ENCODE measurements around the gene TRABD2A. TPM values are rescaled to one million over a fixed set of nuclear protein-coding genes. Genes with fewer than 3 reads are reported as not detected.

TRABD2A gene
- total RNA-seq, 5 donors from 2014 or later (not counting 1 experiment from before 2014, with no cell fraction given), result 77.3 to 219 (median 106) TPM

GRCh38 chr2:84905181-84906107, 24.6 kb upstream of the TRABD2A start, which contains the start of gene TMSB10:
TSS of gene TMSB10 (plus strand) at chr2:84905656.
- CTCF ChIA-PET, result interaction anchor here (0.8 to 3.1 kb wide), 5 partner anchors 20 to 31 kb away, joined by 4 to 50 read pairs (median 4); no protein-coding TSS in a partner anchor

GRCh38 chr2:84904717-84905174, 23.9 kb upstream of the TRABD2A start:
- peak in 12 of 35 experiments; percentile 12 to 55 (median 33) for DNase-seq
- H3K4me1 Mint-ChIP-seq, result peaks cover 48 to 64% (median 59%) of the 10 kb centered on the region in 3 donors

More at GRCh38 chr2:84905181-84906107, 24.6 kb upstream of the TRABD2A start, which contains the start of gene TMSB10:
- Mint-ChIP-seq H3K9me3 (peaks cover 7 to 18% (median 7%) of the 10 kb centered on the region in 3 donors), H3K36me3 (peaks cover 16% of the 10 kb centered on the region), H3K4me1 (peaks cover 52 to 62% (median 53%) of the 10 kb centered on the region in 3 donors), H3K4me3 (peak within 1 kb of the TSS; percentile 94 to 96 (median 96)), H3K27ac (peak within 1 kb of the TSS; percentile 94 to 95), H3K27me3 (no peaks in the 10 kb centered on the region)
- ATAC-seq (replicated peaks in 1 of 4), result peak; percentile 71 to 82 (median 72)
- peaks cover 0 to 6% of the 10 kb centered on the region in 2 donors for H3K36me3 ChIP-seq (ENCODE audit: control insufficient read depth in 2 of 2, extremely low read depth in 1 of 2, insufficient read depth in 1 of 2, low read length in 1 of 2)
- no peaks in the 10 kb centered on the region for H3K9me3 ChIP-seq
- peak; percentile 77 to 93 (median 88) for DNase-seq
- peak within 1 kb of the TSS; percentile 76 for H3K27ac ChIP-seq (ENCODE audit: low read length)
- WGBS (ENCODE audit: insufficient coverage), result under 1% methylated on average over 80 of the region's 94 CpGs
- H3K4me1 ChIP-seq (ENCODE audit: control insufficient read depth in 1 of 2, extremely low read depth in 1 of 2, insufficient read depth in 2 of 2, low read length in 2 of 2), result peaks cover 26 to 38% of the 10 kb centered on the region in 2 experiments
- POLR2A ChIA-PET, result interaction anchor here (0.7 to 2.3 kb wide), 11 partner anchors 11 to 64 kb away, joined by 3 to 9 read pairs (median 3); partner anchors contain the start of gene TRABD2A (in 1 of the 2)
- H3K4me3 ChIP-seq (ENCODE audit: control insufficient read depth in 1 of 2, extremely low read depth in 1 of 2, low read length in 1 of 2), result peak within 1 kb of the TSS; percentile 88 to 96
- no peaks in the 10 kb centered on the region for H3K27me3 ChIP-seq (replicated peaks in 1 of 2; ENCODE audit: control insufficient read depth in 2 of 2, extremely low read depth in 1 of 2, insufficient read depth in 2 of 2, low read length in 1 of 2)

GRCh38 chr2:84904151-84904550, 23.3 kb upstream of the TRABD2A start:
- WGBS (ENCODE audit: insufficient coverage), result 89% methylated on average over 5 of the region's 9 CpGs
- no peaks in the 10 kb centered on the region for H3K27me3 ChIP-seq (replicated peaks in 1 of 2; ENCODE audit: control insufficient read depth in 2 of 2, extremely low read depth in 1 of 2, insufficient read depth in 2 of 2, low read length in 1 of 2)
- H3K27ac Mint-ChIP-seq, result peak overlapping the region; percentile 93 to 94
- ChIA-PET POLR2A (interaction anchor here (0.6 to 2.2 kb wide), 6 partner anchors 24 to 370 kb away, joined by 3 to 6 read pairs (median 3); no protein-coding TSS in a partner anchor), CTCF (interaction anchor here (0.6 to 1.6 kb wide), 5 partner anchors 20 to 415 kb away, joined by 3 to 5 read pairs (median 4); no protein-coding TSS in a partner anchor)
- H3K36me3 Mint-ChIP-seq, result peaks cover 16% of the 10 kb centered on the region
- H3K4me3 Mint-ChIP-seq, result peak overlapping the region; percentile 91 to 96 (median 94)
- H3K27ac ChIP-seq (ENCODE audit: low read length), result no peak overlapping the region
- peaks cover 46 to 64% (median 61%) of the 10 kb centered on the region in 3 donors for H3K4me1 Mint-ChIP-seq
- ATAC-seq (replicated peaks in 1 of 4) (no peak), DNase-seq (no peak)
- H3K36me3 ChIP-seq (ENCODE audit: control insufficient read depth in 2 of 2, extremely low read depth in 1 of 2, insufficient read depth in 1 of 2, low read length in 1 of 2), result peaks cover 0 to 6% of the 10 kb centered on the region in 2 donors
- peak overlapping the region in 1 of 2 donors; percentile 88 for H3K4me3 ChIP-seq (ENCODE audit: control insufficient read depth in 1 of 2, extremely low read depth in 1 of 2, low read length in 1 of 2)
- no peaks in the 10 kb centered on the region for H3K27me3 Mint-ChIP-seq
- H3K9me3 Mint-ChIP-seq, result peaks cover 3 to 6% (median 4%) of the 10 kb centered on the region in 3 donors
- H3K4me1 ChIP-seq (ENCODE audit: control insufficient read depth in 1 of 2, extremely low read depth in 1 of 2, insufficient read depth in 2 of 2, low read length in 2 of 2), result peaks cover 23 to 37% of the 10 kb centered on the region in 2 experiments
- H3K9me3 ChIP-seq, result no peaks in the 10 kb centered on the region

More at GRCh38 chr2:84904717-84905174, 23.9 kb upstream of the TRABD2A start:
- H3K4me1 ChIP-seq (ENCODE audit: control insufficient read depth in 1 of 2, extremely low read depth in 1 of 2, insufficient read depth in 2 of 2, low read length in 2 of 2), result peaks cover 26 to 38% of the 10 kb centered on the region in 2 experiments
- ChIA-PET CTCF (interaction anchor here (0.6 to 1.6 kb wide), 3 partner anchors 19 to 22 kb away, joined by 3 to 4 read pairs (median 4); no protein-coding TSS in a partner anchor), POLR2A (interaction anchor here (0.6 to 2.2 kb wide), 5 partner anchors 16 to 370 kb away, joined by 3 to 9 read pairs (median 3); no protein-coding TSS in a partner anchor)
- H3K36me3 Mint-ChIP-seq, result peaks cover 16% of the 10 kb centered on the region
- peak overlapping the region; percentile 88 to 89 for H3K4me3 ChIP-seq (ENCODE audit: control insufficient read depth in 1 of 2, extremely low read depth in 1 of 2, low read length in 1 of 2)
- H3K27me3 Mint-ChIP-seq, result no peaks in the 10 kb centered on the region
- 0% methylated on average over 8 of the region's 21 CpGs for WGBS (ENCODE audit: insufficient coverage)
- peaks cover 0 to 6% of the 10 kb centered on the region in 2 donors for H3K36me3 ChIP-seq (ENCODE audit: control insufficient read depth in 2 of 2, extremely low read depth in 1 of 2, insufficient read depth in 1 of 2, low read length in 1 of 2)
- H3K27me3 ChIP-seq (replicated peaks in 1 of 2; ENCODE audit: control insufficient read depth in 2 of 2, extremely low read depth in 1 of 2, insufficient read depth in 2 of 2, low read length in 1 of 2), result no peaks in the 10 kb centered on the region
- no peaks in the 10 kb centered on the region for H3K9me3 ChIP-seq
- peaks cover 7 to 12% (median 7%) of the 10 kb centered on the region in 3 donors for H3K9me3 Mint-ChIP-seq
- H3K27ac ChIP-seq (ENCODE audit: low read length), result peak overlapping the region; percentile 76
- H3K27ac Mint-ChIP-seq, result peak overlapping the region; percentile 93 to 94
- peak overlapping the region; percentile 91 to 96 (median 94) for H3K4me3 Mint-ChIP-seq
- ATAC-seq (replicated peaks in 1 of 4), result peak in 2 of 4 experiments; percentile 4 to 13

GRCh38 chr2:84902526-84902925, 21.6 kb upstream of the TRABD2A start:
- Mint-ChIP-seq H3K27me3 (no peaks in the 10 kb centered on the region), H3K4me1 (peaks cover 46 to 64% (median 61%) of the 10 kb centered on the region in 3 donors), H3K4me3 (peak overlapping the region in 1 of 3 donors; percentile 35), H3K36me3 (peaks cover 16% of the 10 kb centered on the region), H3K27ac (peak overlapping the region; percentile 80 to 83), H3K9me3 (no peaks in the 10 kb centered on the region)
- Histone ChIP-seq H3K27me3 (replicated peaks in 1 of 2; ENCODE audit: control insufficient read depth in 2 of 2, extremely low read depth in 1 of 2, insufficient read depth in 2 of 2, low read length in 1 of 2) (no peaks in the 10 kb centered on the region), H3K4me1 (ENCODE audit: control insufficient read depth in 1 of 2, extremely low read depth in 1 of 2, insufficient read depth in 2 of 2, low read length in 2 of 2) (peaks cover 22 to 37% of the 10 kb centered on the region in 2 experiments), H3K27ac (ENCODE audit: low read length) (no peak overlapping the region), H3K9me3 (no peaks in the 10 kb centered on the region), H3K36me3 (ENCODE audit: control insufficient read depth in 2 of 2, extremely low read depth in 1 of 2, insufficient read depth in 1 of 2, low read length in 1 of 2) (peaks cover 0 to 6% of the 10 kb centered on the region in 2 donors), H3K4me3 (ENCODE audit: control insufficient read depth in 1 of 2, extremely low read depth in 1 of 2, low read length in 1 of 2) (no peak overlapping the region)
- ChIA-PET CTCF (interaction anchor here (1.2 to 1.5 kb wide), 2 partner anchors 9 to 24 kb away, joined by 4 read pairs; no protein-coding TSS in a partner anchor), POLR2A (no interaction called here)
- ATAC-seq (replicated peaks in 1 of 4) (no peak), DNase-seq (no peak)
- no CpG with 5 or more reads among the region's 4 CpGs for WGBS (ENCODE audit: insufficient coverage)

GRCh38 chr2:84901593-84902120, 20.8 kb upstream of the TRABD2A start:
- no peak for ATAC-seq (replicated peaks in 1 of 4)
- peaks cover 19 to 34% of the 10 kb centered on the region in 2 experiments for H3K4me1 ChIP-seq (ENCODE audit: control insufficient read depth in 1 of 2, extremely low read depth in 1 of 2, insufficient read depth in 2 of 2, low read length in 2 of 2)
- no peak overlapping the region for H3K4me3 ChIP-seq (ENCODE audit: control insufficient read depth in 1 of 2, extremely low read depth in 1 of 2, low read length in 1 of 2)
- Mint-ChIP-seq H3K27me3 (no peaks in the 10 kb centered on the region), H3K36me3 (peaks cover 8% of the 10 kb centered on the region), H3K4me3 (no peak overlapping the region), H3K4me1 (peaks cover 46 to 63% (median 58%) of the 10 kb centered on the region in 3 donors), H3K27ac (peak overlapping the region; percentile 79 to 97), H3K9me3 (no peaks in the 10 kb centered on the region)
- H3K9me3 ChIP-seq, result no peaks in the 10 kb centered on the region
- ChIA-PET CTCF (interaction anchor here in 1 of 2 donors (1.2 kb wide), 1 partner anchor 8 kb away, joined by 4 read pairs; no protein-coding TSS in a partner anchor), POLR2A (interaction anchor here in 1 of 2 donors (1.1 kb wide), 1 partner anchor 385 kb away, joined by 3 read pairs; the partner anchor contains the start of gene DNAH6)
- no peak for DNase-seq
- H3K27ac ChIP-seq (ENCODE audit: low read length), result no peak overlapping the region
- WGBS (ENCODE audit: insufficient coverage), result 71% methylated on average over 1 of the region's 2 CpGs
- peaks cover 0 to 6% of the 10 kb centered on the region in 2 donors for H3K36me3 ChIP-seq (ENCODE audit: control insufficient read depth in 2 of 2, extremely low read depth in 1 of 2, insufficient read depth in 1 of 2, low read length in 1 of 2)
- no peaks in the 10 kb centered on the region for H3K27me3 ChIP-seq (replicated peaks in 1 of 2; ENCODE audit: control insufficient read depth in 2 of 2, extremely low read depth in 1 of 2, insufficient read depth in 2 of 2, low read length in 1 of 2)

Data from T-cell (primary cell).